IMR-90 (cell line): ENCODE measurements around the gene ERBB4. TPM values are rescaled to one million over a fixed set of nuclear protein-coding genes. Genes with fewer than 3 reads are reported as not detected.

ENCODE experiments used
- ATAC-seq: fragments of 200-7000 bp; cut with Tn5 transposase; 2 replicates; pipeline ENCODE4 v1.9.1; 2020; ENCODE audit warnings: low read depth, mild to moderate bottlenecking, moderate library complexity
- BruUV-seq: library from RNA; stranded (reverse); fragments of 400-500 nt; replicated peaks from 2 replicates; lab custom pipeline; 2021; lab: Mats Ljungman, UMichigan
- CTCF ChIA-PET: fragments of 300-600 bp; formaldehyde crosslinking; extraction: SDS; loops from one replicate; lab custom pipeline; 2021; ENCODE audit warnings: antibody characterized with exemption; lab: Yijun Ruan, JAX
- POLR2A ChIA-PET: fragments of 300-600 bp; sonication (Branson Sonifier 250); formaldehyde crosslinking; loops from one replicate; lab custom pipeline; 2022; ENCODE audit warnings: antibody characterized with exemption; ENCODE audit not compliant: unreplicated experiment; lab: Charles Lee
- DNase-seq: peaks from one replicate; pipeline ENCODE4 v3.0.0; 2013
- H2AFZ ChIP-seq: replicated peaks from 2 replicates; pipeline ENCODE3; 2013; ENCODE audit warnings: low read length, mild to moderate bottlenecking; ENCODE audit not compliant: poor library complexity
- H2AK5ac ChIP-seq: 2 replicates; pipeline ENCODE4 v1.6.1; 2013; ENCODE audit warnings: low read depth, low read length, inconsistent platforms
- H2AK9ac ChIP-seq: replicated peaks from 2 replicates; pipeline ENCODE3; 2013; ENCODE audit warnings: mild to moderate bottlenecking, low read depth, low read length, moderate library complexity; ENCODE audit not compliant: poor library complexity
- H2BK120ac ChIP-seq: 2 replicates; pipeline ENCODE4 v1.6.1; 2013; ENCODE audit warnings: low read depth, low read length, inconsistent platforms
- H2BK15ac ChIP-seq: 3 replicates; pipeline ENCODE4 v1.6.1; 2013; ENCODE audit warnings: low read depth, low read length, inconsistent platforms
- H2BK20ac ChIP-seq: 2 replicates; pipeline ENCODE4 v1.6.1; 2013; ENCODE audit warnings: low read depth, mild to moderate bottlenecking, inconsistent platforms, low read length, moderate library complexity
- H2BK5ac ChIP-seq: 2 replicates; pipeline ENCODE4 v1.6.1; 2013; ENCODE audit warnings: mild to moderate bottlenecking, low read depth, low read length, inconsistent platforms; ENCODE audit not compliant: poor library complexity, severe bottlenecking
- H3K14ac ChIP-seq: replicated peaks from 2 replicates; pipeline ENCODE4 v1.6.1; 2013; ENCODE audit warnings: low read depth, low read length, inconsistent platforms
- H3K18ac ChIP-seq: 2 replicates; pipeline ENCODE4 v1.6.1; 2013; ENCODE audit warnings: low read depth, low read length, control low read depth
- H3K23ac ChIP-seq: 2 replicates; pipeline ENCODE4 v1.6.1; 2013; ENCODE audit warnings: low read depth, low read length, inconsistent platforms
- H3K27ac ChIP-seq: 2 replicates; pipeline ENCODE4 v1.5.1; 2013; ENCODE audit warnings: mild to moderate bottlenecking, control low read depth, low read length; ENCODE audit not compliant: insufficient read depth
- H3K27me3 ChIP-seq: 2 replicates; pipeline ENCODE4 v1.6.1; 2013; ENCODE audit warnings: low read length; ENCODE audit not compliant: control insufficient read depth, insufficient read depth
- H3K36me3 ChIP-seq: 2 replicates; pipeline ENCODE4 v1.6.1; 2013; ENCODE audit warnings: low read length, mixed read lengths; ENCODE audit not compliant: control insufficient read depth, insufficient read depth
- H3K4ac ChIP-seq: 2 replicates; pipeline ENCODE4 v1.6.1; 2013; ENCODE audit warnings: low read depth, low read length, inconsistent platforms
- H3K4me1 ChIP-seq: 2 replicates; pipeline ENCODE4 v1.6.1; 2013; ENCODE audit warnings: low read length, mixed read lengths; ENCODE audit not compliant: control insufficient read depth, insufficient read depth
- H3K4me2 ChIP-seq: 2 replicates; pipeline ENCODE4 v1.6.1; 2013; ENCODE audit warnings: low read depth, mild to moderate bottlenecking, control low read depth, low read length, moderate library complexity
- H3K4me3 ChIP-seq: 2 replicates; pipeline ENCODE4 v1.5.1; 2013; ENCODE audit warnings: low read depth, mild to moderate bottlenecking, control low read depth, low read length, moderate library complexity; ENCODE audit not compliant: insufficient read depth
- H3K56ac ChIP-seq: 2 replicates; pipeline ENCODE4 v1.6.1; 2013; ENCODE audit warnings: low read length, inconsistent platforms; ENCODE audit not compliant: insufficient read depth; ENCODE audit errors: extremely low read depth
- H3K79me1 ChIP-seq, 2 experiments: 2 replicates each; pipeline ENCODE4 v1.6.1; 2013; ENCODE audit warnings: low read length in 2 of 2, inconsistent platforms in 1 of 2, low read depth in 1 of 2
- H3K9ac ChIP-seq: 2 replicates; pipeline ENCODE4 v1.6.1; 2013; ENCODE audit warnings: low read depth, low read length, control low read depth
- H3K9me1 ChIP-seq: 2 replicates; pipeline ENCODE4 v1.6.1; 2013; ENCODE audit warnings: low read length, inconsistent platforms; ENCODE audit not compliant: insufficient read depth
- H3K9me3 ChIP-seq: 2 replicates; pipeline ENCODE4 v1.6.1; 2013; ENCODE audit warnings: low read length; ENCODE audit not compliant: control insufficient read depth, insufficient read depth
- H4K20me1 ChIP-seq: 2 replicates; pipeline ENCODE4 v1.6.1; 2013; ENCODE audit warnings: low read length, inconsistent platforms; ENCODE audit not compliant: insufficient read depth
- H4K5ac ChIP-seq: 2 replicates; pipeline ENCODE4 v1.6.1; 2013; ENCODE audit warnings: mild to moderate bottlenecking, low read depth, low read length, control low read depth
- H4K8ac ChIP-seq, 2 experiments: 2 replicates each; pipeline ENCODE4 v1.6.1; 2013; ENCODE audit warnings: low read depth in 2 of 2, low read length in 2 of 2, control low read depth in 1 of 2, inconsistent platforms in 1 of 2
- H4K91ac ChIP-seq: 2 replicates; pipeline ENCODE4 v1.6.1; 2013; ENCODE audit warnings: low read depth, low read length, inconsistent platforms; ENCODE audit not compliant: insufficient read depth
- CEBPB ChIP-seq: IDR thresholded peaks from 2 replicates; pipeline ENCODE4 v1.6.1; 2012; ENCODE audit warnings: low read depth, low read length, improper control_type of control experiment
- MAFK ChIP-seq: IDR thresholded peaks from 2 replicates; pipeline ENCODE4 v1.6.1; 2012; ENCODE audit warnings: low read depth, low read length, improper control_type of control experiment
- MAZ ChIP-seq: IDR thresholded peaks from 2 replicates; pipeline ENCODE4 v1.6.1; 2012; ENCODE audit warnings: low read depth, mild to moderate bottlenecking, low read length, improper control_type of control experiment, moderate library complexity, borderline replicate concordance
- NFE2L2 ChIP-seq: fragments of 150-350 bp; IDR thresholded peaks from 2 replicates; pipeline ENCODE4 v1.6.1; 2016; ENCODE audit warnings: low read depth, mild to moderate bottlenecking, low read length
- POLR2A ChIP-seq: IDR thresholded peaks from 2 replicates; pipeline ENCODE4 v1.6.1; 2012; ENCODE audit warnings: mild to moderate bottlenecking, low read depth, low read length
- RAD21 ChIP-seq: IDR thresholded peaks from 2 replicates; pipeline ENCODE4 v1.6.1; 2012; ENCODE audit warnings: low read length, improper control_type of control experiment
- RCOR1 ChIP-seq: IDR thresholded peaks from 2 replicates; pipeline ENCODE4 v1.6.1; 2012; ENCODE audit warnings: mild to moderate bottlenecking, low read length, improper control_type of control experiment; ENCODE audit not compliant: insufficient replicate concordance
- RFX5 ChIP-seq: IDR thresholded peaks from 2 replicates; pipeline ENCODE4 v1.8.0; 2012; ENCODE audit warnings: low read depth, mild to moderate bottlenecking, low read length, moderate library complexity
- USF2 ChIP-seq: fragments of 150-350 bp; IDR thresholded peaks from 2 replicates; pipeline ENCODE4 v1.6.1; 2017; ENCODE audit warnings: mild to moderate bottlenecking, antibody characterized with exemption, low read length, low read depth
- WGBS, 2 experiments: methylation state at CpG; one replicate each; pipeline versions ENCODE4 v1.1.5 to v1.1.7; 2013; ENCODE audit warnings: missing lambda C conversion rate in 2 of 2; ENCODE audit not compliant: insufficient read length in 1 of 2; ENCODE audit errors: extremely low coverage in 2 of 2; 5-methylcytosine and 5-hydroxymethylcytosine counted together
- dilution Hi-C: fragments of 300-500 bp; cut with HindIII; formaldehyde crosslinking; loops from one replicate; pipeline ENCODE4 v1.14.3; 2018; ENCODE audit warnings: low sequenced_read_pairs; ENCODE audit not compliant: unreplicated experiment
- in situ Hi-C: fragments of 300-500 bp; cut with MboI; formaldehyde crosslinking; loops from 3 replicates; pipeline ENCODE4 v1.14.3; 2019; ENCODE audit warnings: low sequenced_read_pairs, inconsistent platforms, mixed read lengths
- intact Hi-C: fragments of 100-400 bp; cut with micrococcal nuclease; formaldehyde crosslinking; loops from 2 replicates; pipeline ENCODE4 v1.10.0; 2022
- polyA plus RNA-seq, 3 experiments: library from polyadenylated mRNA; depleted of rRNA; stranded (reverse); fragments of >200 nt; gene quantifications; 2 replicates each; pipeline ENCODE4 v1.2.3, GENCODE V29; 2012; ENCODE audit warnings: low replicate concordance in 1 of 3
- total RNA-seq: library from RNA; depleted of rRNA; stranded (reverse); fragments of >200 nt; gene quantifications from 2 replicates; pipeline ENCODE4 v1.2.3, GENCODE V29; 2012

ERBB4 gene
- total and polyA plus RNA-seq, 2 of the 4 experiments (the other 2 are of a cell fraction): not detected

GRCh38 chr2:212288308-212288707, 250.3 kb downstream of the ERBB4 start:
- no CpG with 5 or more reads among the region's 8 CpGs for WGBS, 2 experiments
- Histone ChIP-seq H4K8ac (no peak overlapping the region), H3K36me3 (no peaks in the 10 kb centered on the region), H3K27me3 (no peaks in the 10 kb centered on the region), H2BK15ac (no peak overlapping the region), H3K18ac (no peak overlapping the region), H2BK120ac (no peak overlapping the region), H3K9me3 (no peaks in the 10 kb centered on the region), H3K4me3 (no peak overlapping the region), H2AFZ (no peak overlapping the region), H3K79me1 (no peaks in the 10 kb centered on the region), H4K20me1 (no peaks in the 10 kb centered on the region), H2BK20ac (no peak overlapping the region), H3K27ac (no peak overlapping the region), H2AK9ac (no peak overlapping the region), H2AK5ac (no peak overlapping the region), H3K4me2 (no peak overlapping the region), H3K4me1 (no peaks in the 10 kb centered on the region), H2BK5ac (no peak overlapping the region), H3K9me1 (no peaks in the 10 kb centered on the region), H3K23ac (no peak overlapping the region), H4K5ac (no peak overlapping the region), H4K91ac (no peak overlapping the region), H3K56ac (no peak overlapping the region), H3K9ac (no peak overlapping the region), H3K14ac (no peak overlapping the region), H3K4ac (no peak overlapping the region)
- CTCF ChIA-PET: no interaction called here
- BruUV-seq: no TSS peak
- DNase-seq: no peak
- dilution Hi-C loops: no loop called here
- no peak for TF ChIP-seq CEBPB
- TF ChIP-seq MAFK: no peak
- TF ChIP-seq USF2: no peak
- no peak for TF ChIP-seq RAD21
- TF ChIP-seq MAZ: no peak
- no peak for TF ChIP-seq RFX5
- no peak for TF ChIP-seq NFE2L2
- TF ChIP-seq RCOR1: no peak
- no peak for TF ChIP-seq POLR2A
- POLR2A ChIA-PET: no interaction called here
- in situ Hi-C loops: no loop called here
- no peak for ATAC-seq
- intact Hi-C loops: loop anchor here (5.0 kb wide), 1 partner anchor 1356 kb away; no protein-coding TSS in a partner anchor
